SK-N-SH treated with all-trans-retinoic acid at 6 μM for 48 hours (cell line): Measurements from ENCODE around the gene ZFYVE19.

Source experiments
- ATAC-seq: fragments of 200-7000 bp; cut with Tn5 transposase; 3 replicates; pipeline ENCODE4 v1.9.1; 2020; ENCODE audit warnings: mild to moderate bottlenecking, moderate library complexity
- ARNTL ChIP-seq: fragments of 450-650 bp; formaldehyde crosslinking; IDR thresholded peaks from 2 replicates; pipeline ENCODE4 v1.5.0; 2020; ENCODE audit warnings: low read depth, mild to moderate bottlenecking, moderate library complexity, borderline replicate concordance
- CREB5 ChIP-seq: fragments of 250-450 bp; sonication (Bioruptor Pico); IDR thresholded peaks from 2 replicates; pipeline ENCODE4 v1.5.1; 2020; ENCODE audit warnings: low read depth, mild to moderate bottlenecking, moderate library complexity
- CSDC2 ChIP-seq: fragments of 250-450 bp; sonication (Bioruptor Pico); IDR thresholded peaks from 2 replicates; pipeline ENCODE4 v1.5.0; 2020; ENCODE audit warnings: mild to moderate bottlenecking, moderate library complexity
- CSRNP3 ChIP-seq: fragments of 250-450 bp; sonication (Bioruptor Pico); IDR thresholded peaks from 2 replicates; pipeline ENCODE4 v1.5.1; 2021; ENCODE audit warnings: mild to moderate bottlenecking, moderate library complexity
- ESRRG ChIP-seq: fragments of 250-450 bp; sonication (Bioruptor Pico); IDR thresholded peaks from 2 replicates; pipeline ENCODE4 v1.6.1; 2021; ENCODE audit warnings: mild to moderate bottlenecking
- ISL1 ChIP-seq: fragments of 250-450 bp; sonication (Bioruptor Pico); IDR thresholded peaks from 2 replicates; pipeline ENCODE4 v2.1.2; 2022; ENCODE audit warnings: mild to moderate bottlenecking, moderate library complexity
- PATZ1 ChIP-seq: fragments of 250-450 bp; sonication (Bioruptor Pico); IDR thresholded peaks from 2 replicates; pipeline ENCODE4 v1.8.0; 2020; ENCODE audit warnings: mild to moderate bottlenecking, moderate library complexity, borderline replicate concordance
- POU6F1 ChIP-seq: fragments of 250-450 bp; sonication (Bioruptor Pico); IDR thresholded peaks from 2 replicates; pipeline ENCODE4 v1.8.0; 2021; ENCODE audit warnings: low read depth, mild to moderate bottlenecking, moderate library complexity, borderline replicate concordance
- PPARA ChIP-seq: fragments of 250-450 bp; sonication (Bioruptor Pico); IDR thresholded peaks from 2 replicates; pipeline ENCODE4 v1.5.0; 2020; ENCODE audit warnings: mild to moderate bottlenecking, borderline replicate concordance
- RARB ChIP-seq: fragments of 250-450 bp; sonication (Bioruptor Pico); IDR thresholded peaks from 2 replicates; pipeline ENCODE4 v1.8.0; 2021; ENCODE audit warnings: mild to moderate bottlenecking, moderate library complexity
- SNAI2 ChIP-seq: fragments of 250-450 bp; sonication (Bioruptor Pico); IDR thresholded peaks from 2 replicates; pipeline ENCODE4 v1.5.0; 2020; ENCODE audit warnings: mild to moderate bottlenecking, moderate library complexity
- TCF4 ChIP-seq: fragments of 250-450 bp; sonication (Bioruptor Pico); IDR thresholded peaks from 2 replicates; pipeline ENCODE4 v1.8.0; 2021; ENCODE audit warnings: mild to moderate bottlenecking, moderate library complexity, borderline replicate concordance
- TOX ChIP-seq: fragments of 250-450 bp; sonication (Bioruptor Pico); IDR thresholded peaks from 2 replicates; pipeline ENCODE4 v1.8.0; 2021; ENCODE audit warnings: mild to moderate bottlenecking, moderate library complexity, borderline replicate concordance
- TSHZ2 ChIP-seq: fragments of 250-450 bp; sonication (Bioruptor Pico); IDR thresholded peaks from 2 replicates; pipeline ENCODE4 v1.5.0; 2020; ENCODE audit warnings: mild to moderate bottlenecking, moderate library complexity
- ZC3H10 ChIP-seq: fragments of 250-450 bp; sonication (Bioruptor Pico); IDR thresholded peaks from 2 replicates; pipeline ENCODE4 v1.5.1; 2021; ENCODE audit warnings: mild to moderate bottlenecking, moderate library complexity
- ZFP3 ChIP-seq: fragments of 250-450 bp; sonication (Bioruptor Pico); IDR thresholded peaks from 2 replicates; pipeline ENCODE4 v1.5.0; 2020; ENCODE audit warnings: mild to moderate bottlenecking, moderate library complexity
- ZFP30 ChIP-seq: fragments of 450-650 bp; formaldehyde crosslinking; IDR thresholded peaks from 2 replicates; pipeline ENCODE4 v1.5.0; 2022; ENCODE audit warnings: mild to moderate bottlenecking, moderate library complexity
- ZNF565 ChIP-seq: fragments of 450-650 bp; formaldehyde crosslinking; conservative IDR thresholded peaks from 2 replicates; pipeline ENCODE4 v1.5.0; 2020; ENCODE audit warnings: low read depth, mild to moderate bottlenecking, moderate library complexity
- ZNF70 ChIP-seq: fragments of 450-650 bp; formaldehyde crosslinking; IDR thresholded peaks from 2 replicates; pipeline ENCODE4 v1.5.0; 2020; ENCODE audit warnings: mild to moderate bottlenecking, moderate library complexity
- ZNF8 ChIP-seq: fragments of 450-650 bp; formaldehyde crosslinking; IDR thresholded peaks from 2 replicates; pipeline ENCODE4 v1.5.0; 2020; ENCODE audit warnings: mild to moderate bottlenecking, moderate library complexity

The ZFYVE19 gene

GRCh38 chr15:40772014-40772413 is 34.9 kb upstream of the ZFYVE19 start:
- no peak for TF ChIP-seq PPARA
- no peak for TF ChIP-seq TCF4
- TF ChIP-seq, all 23 proteins: peak for 0
- ATAC-seq = no peak

- ATAC-seq = no peak
- TF ChIP-seq PPARA (no peak), SNAI2 (CRISPR knock-in tag) (no peak), ZNF565 (no peak), ZNF70 (CRISPR knock-in tag) (no peak), ISL1 (CRISPR knock-in tag) (no peak), ESRRG (CRISPR knock-in tag) (no peak), ZFP30 (CRISPR knock-in tag) (no peak), TSHZ2 (CRISPR knock-in tag) (no peak), ZNF8 (no peak), PATZ1 (no peak), TCF4 (no peak), ZFP3 (CRISPR knock-in tag) (no peak), POU6F1 (CRISPR knock-in tag) (no peak), CSDC2 (CRISPR knock-in tag) (no peak), CREB5 (no peak), ARNTL (no peak), TOX (no peak), CSRNP3 (CRISPR knock-in tag) (no peak), ZC3H10 (CRISPR knock-in tag) (no peak), RARB (CRISPR knock-in tag) (no peak)
Observed at GRCh38 chr15:40773496-40773895, 33.4 kb upstream of the ZFYVE19 start.

GRCh38 chr15:40773902-40774301 is 33.0 kb upstream of the ZFYVE19 start:
- no peak for ATAC-seq
- no peak for TF ChIP-seq ZC3H10 (CRISPR knock-in tag)
- no peak for TF ChIP-seq ZNF70 (CRISPR knock-in tag)
- TF ChIP-seq RARB (CRISPR knock-in tag) = no peak
- no peak for TF ChIP-seq ISL1 (CRISPR knock-in tag)
- no peak for TF ChIP-seq TOX
- no peak for TF ChIP-seq ZNF565
- no peak for TF ChIP-seq CSRNP3 (CRISPR knock-in tag)
- TF ChIP-seq ARNTL = no peak
